Panc1 (cell line): ENCODE data around the gene BTBD9. TPM values are rescaled to one million over a fixed set of nuclear protein-coding genes. Genes with fewer than 3 reads are reported as not detected.

Experiments used
- ATAC-seq: fragments of 200-7000 bp; cut with Tn5 transposase; 2 replicates; pipeline ENCODE4 v1.9.1; 2020; ENCODE audit warnings: mild to moderate bottlenecking, moderate library complexity
- BruUV-seq: library from RNA; stranded (reverse); fragments of 400-500 nt; replicated peaks from 2 replicates; lab custom pipeline; 2021; lab: Mats Ljungman, UMichigan
- CTCF ChIA-PET: fragments of 300-600 bp; sonication (Branson Sonifier 250); formaldehyde crosslinking; loops from one replicate; lab custom pipeline; 2022; ENCODE audit warnings: antibody characterized with exemption; lab: Charles Lee
- POLR2A ChIA-PET: fragments of 300-600 bp; sonication (Branson Sonifier 250); formaldehyde crosslinking; loops from one replicate; lab custom pipeline; 2022; ENCODE audit warnings: antibody characterized with exemption; lab: Charles Lee
- DNase-seq: peaks from one replicate; pipeline ENCODE4 v3.0.0-alpha.2; 2010; ENCODE audit warnings: low read depth, low spot score
- H3K27ac ChIP-seq: 2 replicates; pipeline ENCODE4 v1.5.1; 2011; ENCODE audit warnings: mild to moderate bottlenecking, low read length, inconsistent platforms
- H3K27me3 ChIP-seq: fragments of 200-500 bp; sonication (Bioruptor generic); 2 replicates; pipeline ENCODE4 v1.6.0; 2014; ENCODE audit warnings: low read length, inconsistent platforms; ENCODE audit not compliant: control insufficient read depth, insufficient read depth
- H3K36me3 ChIP-seq: fragments of 200-500 bp; sonication (Bioruptor generic); 2 replicates; pipeline ENCODE4 v1.5.1; 2014; ENCODE audit warnings: inconsistent platforms, mild to moderate bottlenecking, low read length, moderate library complexity; ENCODE audit not compliant: control insufficient read depth, insufficient read depth
- H3K4me1 ChIP-seq: 2 replicates; pipeline ENCODE4 v1.5.1; 2011; ENCODE audit warnings: inconsistent platforms, mild to moderate bottlenecking, low read length, moderate library complexity; ENCODE audit not compliant: control insufficient read depth, insufficient read depth
- H3K4me3 ChIP-seq, 2 experiments: 2 replicates each; pipeline ENCODE4 v1.5.1; 2011 to 2012; ENCODE audit warnings: low read depth in 2 of 2, low read length in 2 of 2, mild to moderate bottlenecking in 2 of 2, inconsistent platforms in 1 of 2, moderate library complexity in 1 of 2
- H3K9me3 ChIP-seq: fragments of 200-500 bp; sonication (Bioruptor generic); 2 replicates; pipeline ENCODE4 v1.5.1; 2014; ENCODE audit warnings: low read depth, mild to moderate bottlenecking, inconsistent platforms, low read length, moderate library complexity; ENCODE audit not compliant: control insufficient read depth, insufficient read depth
- POLR2AphosphoS5 ChIP-seq: IDR thresholded peaks from 2 replicates; pipeline ENCODE4 v1.6.1; 2012; ENCODE audit warnings: mild to moderate bottlenecking, low read depth, low read length, moderate library complexity
- REST ChIP-seq, 2 experiments: IDR thresholded peaks; 2 replicates each; pipeline ENCODE4 v1.6.1; 2011 to 2012; ENCODE audit warnings: low read depth in 2 of 2, control low read depth in 1 of 2, low read length in 1 of 2, mild to moderate bottlenecking in 1 of 2, moderate library complexity in 1 of 2; ENCODE audit not compliant: insufficient read depth in 1 of 2
- SIN3A ChIP-seq: IDR thresholded peaks from 2 replicates; pipeline ENCODE4 v1.6.1; 2012; ENCODE audit warnings: low read depth, mild to moderate bottlenecking, low read length, moderate library complexity, borderline replicate concordance; ENCODE audit not compliant: insufficient read depth
- TCF7L2 ChIP-seq: IDR thresholded peaks from 2 replicates; pipeline ENCODE4 v1.6.1; 2011; ENCODE audit warnings: mild to moderate bottlenecking, low read depth, low read length, inconsistent platforms
- in situ Hi-C: cut with HindIII; loops from 2 replicates; pipeline ENCODE4 v1.10.0; 2016; ENCODE audit warnings: low sequenced_read_pairs, low pct_unique_long_range_greater_than_20kb
- intact Hi-C: fragments of 100-400 bp; cut with micrococcal nuclease; formaldehyde crosslinking; loops from one replicate; pipeline ENCODE4 v1.10.0; 2022; ENCODE audit not compliant: unreplicated experiment
- total RNA-seq: library from RNA; stranded (reverse); gene quantifications from one replicate; pipeline ENCODE4 v1.2.1, GENCODE V29; 2021; ENCODE audit not compliant: unreplicated experiment
- TF ChIP-seq, protein P1 (sequence below): fragments of 450-650 bp; IDR thresholded peaks from 2 replicates; pipeline ENCODE4 v1.5.1; 2017; ENCODE audit warnings: mild to moderate bottlenecking

The BTBD9 gene
- total RNA-seq, 1 experiment from 2014 or later, result 12.8 TPM

DNA sequence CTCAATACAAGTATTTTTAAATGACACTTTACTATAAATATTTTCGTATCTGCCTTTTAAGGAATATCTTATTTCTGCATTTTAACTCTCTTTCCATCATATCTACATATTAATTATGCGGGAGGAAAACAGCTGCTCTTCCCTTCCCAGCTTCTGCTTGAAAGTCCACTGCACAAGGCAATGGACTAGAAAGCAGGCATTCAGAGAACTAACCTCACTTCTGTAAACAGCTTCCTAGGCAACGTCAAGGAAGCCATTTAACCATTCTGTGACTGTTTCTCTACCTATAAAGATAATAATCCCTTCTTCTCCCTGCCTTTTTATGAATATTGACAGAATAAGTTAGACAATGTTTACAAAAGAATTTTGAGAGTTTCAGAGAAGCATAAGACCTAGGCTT lies 319.4 kb downstream of the BTBD9 start:
- in situ Hi-C loops, result no loop called here
- Histone ChIP-seq H3K27ac (no peak overlapping the region), H3K9me3 (no peaks in the 10 kb centered on the region), H3K4me3 (no peak overlapping the region), H3K36me3 (no peaks in the 10 kb centered on the region), H3K27me3 (no peaks in the 10 kb centered on the region), H3K4me1 (no peaks in the 10 kb centered on the region)
- BruUV-seq, result no TSS peak
- TF ChIP-seq REST (IDR thresholded peaks at IDR 0.05; ENCODE audit: insufficient read depth in 1 of 2, low read depth in 2 of 2, low read length in 1 of 2), result no peak
- no peak for TF ChIP-seq POLR2AphosphoS5
- intact Hi-C loops, result no loop called here
- POLR2A ChIA-PET, result no interaction called here
- CTCF ChIA-PET, result no interaction called here
- ATAC-seq (no peak), DNase-seq (no peak)

GRCh38 chr6:38319256-38320212 lies 320.2 kb downstream of the BTBD9 start:
- intact Hi-C loops, result no loop called here
- no peaks in the 10 kb centered on the region for H3K9me3 ChIP-seq
- POLR2A ChIA-PET, result interaction anchor here (0.6 kb wide), 1 partner anchor 77 kb away, joined by 4 read pairs; no protein-coding TSS in a partner anchor
- H3K4me3 ChIP-seq, result no peak overlapping the region
- TF ChIP-seq REST (IDR thresholded peaks at IDR 0.05; ENCODE audit: insufficient read depth in 1 of 2, low read depth in 2 of 2, low read length in 1 of 2), result no peak
- no peak for TF ChIP-seq TCF7L2
- TF ChIP-seq, protein P1, sequence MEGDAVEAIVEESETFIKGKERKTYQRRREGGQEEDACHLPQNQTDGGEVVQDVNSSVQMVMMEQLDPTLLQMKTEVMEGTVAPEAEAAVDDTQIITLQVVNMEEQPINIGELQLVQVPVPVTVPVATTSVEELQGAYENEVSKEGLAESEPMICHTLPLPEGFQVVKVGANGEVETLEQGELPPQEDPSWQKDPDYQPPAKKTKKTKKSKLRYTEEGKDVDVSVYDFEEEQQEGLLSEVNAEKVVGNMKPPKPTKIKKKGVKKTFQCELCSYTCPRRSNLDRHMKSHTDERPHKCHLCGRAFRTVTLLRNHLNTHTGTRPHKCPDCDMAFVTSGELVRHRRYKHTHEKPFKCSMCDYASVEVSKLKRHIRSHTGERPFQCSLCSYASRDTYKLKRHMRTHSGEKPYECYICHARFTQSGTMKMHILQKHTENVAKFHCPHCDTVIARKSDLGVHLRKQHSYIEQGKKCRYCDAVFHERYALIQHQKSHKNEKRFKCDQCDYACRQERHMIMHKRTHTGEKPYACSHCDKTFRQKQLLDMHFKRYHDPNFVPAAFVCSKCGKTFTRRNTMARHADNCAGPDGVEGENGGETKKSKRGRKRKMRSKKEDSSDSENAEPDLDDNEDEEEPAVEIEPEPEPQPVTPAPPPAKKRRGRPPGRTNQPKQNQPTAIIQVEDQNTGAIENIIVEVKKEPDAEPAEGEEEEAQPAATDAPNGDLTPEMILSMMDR, result no peak
- TF ChIP-seq POLR2AphosphoS5, result no peak
- TF ChIP-seq SIN3A, result no peak
- H3K27ac ChIP-seq, result no peak overlapping the region
- no peaks in the 10 kb centered on the region for H3K4me1 ChIP-seq
- in situ Hi-C loops, result no loop called here
- DNase-seq (no peak), ATAC-seq (no peak)
- no TSS peak for BruUV-seq
- H3K27me3 ChIP-seq, result no peaks in the 10 kb centered on the region
- no peaks in the 10 kb centered on the region for H3K36me3 ChIP-seq
- CTCF ChIA-PET, result no interaction called here
